Stimulated activated memory B cell treated with anti-CD40 and anti-IgM and Interleukin-4, amounts not matched to agents 10 μg/mL and 1 μg/mL and 100 μg/mL, for 72 hours (primary cell): Measurements from ENCODE around the gene MRPL17.
"Not testable (repeated sequence)": the region's sequence is repeated elsewhere in the genome, so short reads cannot be mapped to it uniquely, and the experiment has no call there.

Experiments used
- ATAC-seq: fragments of 150-1000 bp; cut with Tn5 transposase; 2 replicates; pipeline ENCODE4 v1.10.0; 2021
- H3K27ac Mint-ChIP-seq: one replicate; pipeline ENCODE4 v1.8.0; 2022; ENCODE audit warnings: mild to moderate bottlenecking, mixed read lengths
- H3K27me3 Mint-ChIP-seq: one replicate; pipeline ENCODE4 v1.8.0; 2022; ENCODE audit warnings: mixed read lengths
- H3K36me3 Mint-ChIP-seq: one replicate; pipeline ENCODE4 v1.8.0; 2022; ENCODE audit warnings: mixed read lengths
- H3K4me1 Mint-ChIP-seq: one replicate; pipeline ENCODE4 v1.8.0; 2022; ENCODE audit warnings: mixed read lengths
- H3K4me3 Mint-ChIP-seq: one replicate; pipeline ENCODE4 v1.8.0; 2022; ENCODE audit warnings: mild to moderate bottlenecking, moderate library complexity, mixed read lengths
- H3K9me3 Mint-ChIP-seq: one replicate; pipeline ENCODE4 v1.8.0; 2022; ENCODE audit warnings: mixed read lengths

Gene MRPL17

DNA sequence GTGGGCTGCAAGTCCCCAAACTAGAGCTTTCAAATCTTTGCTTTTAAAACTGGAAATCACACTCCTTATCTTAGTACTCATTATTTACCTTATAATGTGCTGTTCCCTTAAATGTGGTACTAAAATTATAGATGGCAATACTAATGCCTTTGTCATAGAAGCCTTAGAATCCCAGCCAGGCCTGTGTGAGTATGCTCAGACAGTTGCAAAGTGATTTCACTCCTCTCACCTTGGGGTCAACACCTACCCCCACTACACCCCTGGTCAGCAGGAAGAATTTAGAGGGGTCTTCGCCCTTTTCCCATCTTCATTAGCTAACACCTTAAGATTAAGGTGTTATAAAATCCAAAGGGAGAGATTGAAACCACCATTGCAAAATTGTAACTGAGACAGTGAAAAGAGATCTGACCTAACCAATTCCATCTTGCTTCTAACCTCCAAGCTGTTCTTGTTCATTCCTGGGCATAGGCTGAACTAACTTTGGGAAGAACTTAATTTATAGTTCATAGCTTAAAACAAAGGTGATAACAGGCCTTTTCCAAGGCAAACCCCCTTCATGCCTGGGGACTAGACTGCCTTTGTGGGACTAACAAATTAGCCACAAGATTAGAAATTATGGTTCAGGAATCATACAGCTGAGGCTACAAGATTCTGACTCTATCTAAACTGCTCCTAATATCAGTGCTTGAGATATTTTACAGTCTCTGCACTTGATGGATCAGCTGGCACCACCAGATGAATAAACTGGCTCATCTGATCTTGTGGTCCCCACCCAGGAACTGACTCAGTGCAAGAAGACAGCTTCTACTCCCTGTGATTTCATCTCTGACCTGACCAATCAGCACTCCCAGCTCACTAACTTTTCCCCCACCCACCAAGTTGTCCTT lies 10.4 kb upstream of the MRPL17 start:
- Mint-ChIP-seq H3K9me3 (no peaks in the 10 kb centered on the region), H3K27me3 (no peaks in the 10 kb centered on the region), H3K4me1 (no peaks in the 10 kb centered on the region), H3K27ac (no peak overlapping the region), H3K4me3 (no peak overlapping the region), H3K36me3 (no peaks in the 10 kb centered on the region)
- no peak for ATAC-seq

DNA sequence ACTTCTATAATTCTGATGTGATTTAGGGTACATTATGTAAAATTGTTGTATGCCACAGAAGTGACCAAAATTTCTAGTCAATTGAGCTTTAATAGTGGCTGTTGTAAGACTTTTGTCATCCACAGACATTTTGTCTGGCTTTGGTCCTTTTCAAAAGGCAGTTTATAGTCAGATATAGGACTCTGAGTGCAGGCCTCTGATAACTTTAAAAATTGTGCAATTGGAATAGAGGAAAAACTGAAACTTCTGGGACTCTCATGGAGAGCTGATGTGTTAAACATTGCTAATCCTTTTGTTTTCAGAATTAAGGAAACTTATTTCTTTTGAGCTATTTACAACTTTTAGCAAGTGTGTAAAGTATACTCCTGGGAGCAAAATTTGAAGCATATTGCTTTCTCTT lies 9.0 kb upstream of the MRPL17 start:
- no peak for ATAC-seq
- Mint-ChIP-seq H3K4me1 (no peaks in the 10 kb centered on the region), H3K36me3 (no peaks in the 10 kb centered on the region), H3K4me3 (no peak overlapping the region), H3K27me3 (no peaks in the 10 kb centered on the region), H3K27ac (no peak overlapping the region), H3K9me3 (no peaks in the 10 kb centered on the region)

DNA sequence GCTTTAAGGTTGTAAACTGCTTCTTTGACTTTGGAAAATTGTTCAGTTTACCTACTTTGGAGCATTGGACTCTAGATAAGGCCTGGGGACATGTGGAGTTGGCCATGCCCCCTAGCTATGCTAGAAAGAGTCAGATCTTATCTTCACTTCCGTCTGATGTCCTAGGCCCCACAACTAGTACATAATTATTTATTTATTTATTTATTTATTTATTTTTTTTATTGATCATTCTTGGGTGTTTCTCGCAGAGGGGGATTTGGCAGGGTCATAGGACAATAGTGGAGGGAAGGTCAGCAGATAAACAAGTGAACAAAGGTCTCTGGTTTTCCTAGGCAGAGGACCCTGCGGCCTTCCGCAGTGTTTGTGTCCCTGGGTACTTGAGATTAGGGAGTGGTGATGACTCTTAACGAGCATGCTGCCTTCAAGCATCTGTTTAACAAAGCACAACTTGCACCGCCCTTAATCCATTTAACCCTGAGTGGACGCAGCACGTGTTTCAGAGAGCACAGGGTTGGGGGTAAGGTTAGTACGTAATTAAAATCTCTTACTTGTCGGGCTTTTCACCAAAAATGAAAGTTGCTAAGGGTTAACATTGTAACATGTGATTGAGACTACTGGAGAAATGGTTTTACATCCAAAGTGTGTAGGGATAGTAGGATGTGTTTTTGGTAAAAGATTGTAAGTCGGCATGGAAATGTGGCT lies 7.4 kb upstream of the MRPL17 start:
- H3K36me3 Mint-ChIP-seq, H3K27me3 Mint-ChIP-seq, H3K9me3 Mint-ChIP-seq, H3K27ac Mint-ChIP-seq, H3K4me1 Mint-ChIP-seq, H3K4me3 Mint-ChIP-seq, ATAC-seq: not testable (repeated sequence)

DNA sequence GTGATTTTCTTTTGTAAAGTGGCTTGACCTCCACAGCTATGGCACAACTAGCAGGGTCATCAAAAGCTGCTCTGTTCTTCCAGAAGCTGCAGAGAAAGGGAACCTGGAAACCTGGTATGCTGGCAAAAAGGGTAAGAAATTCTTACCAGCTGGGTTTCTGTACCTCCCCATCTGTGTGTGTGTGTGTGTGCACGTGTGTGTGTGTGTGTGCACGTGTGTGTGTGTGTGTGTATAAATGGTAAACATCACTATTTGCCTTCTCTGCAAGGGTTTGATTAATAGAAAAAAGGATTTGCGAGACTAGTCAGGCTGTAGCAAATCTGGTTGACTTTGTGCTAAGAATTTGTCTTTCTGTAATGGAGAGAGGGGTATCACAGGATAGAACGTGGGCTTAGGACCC lies 4.7 kb upstream of the MRPL17 start:
- Mint-ChIP-seq H3K4me3 (no peak overlapping the region), H3K9me3 (no peaks in the 10 kb centered on the region), H3K36me3 (no peaks in the 10 kb centered on the region), H3K27ac (no peak overlapping the region), H3K27me3 (no peaks in the 10 kb centered on the region), H3K4me1 (peaks cover 14% of the 10 kb centered on the region)
- no peak for ATAC-seq

DNA sequence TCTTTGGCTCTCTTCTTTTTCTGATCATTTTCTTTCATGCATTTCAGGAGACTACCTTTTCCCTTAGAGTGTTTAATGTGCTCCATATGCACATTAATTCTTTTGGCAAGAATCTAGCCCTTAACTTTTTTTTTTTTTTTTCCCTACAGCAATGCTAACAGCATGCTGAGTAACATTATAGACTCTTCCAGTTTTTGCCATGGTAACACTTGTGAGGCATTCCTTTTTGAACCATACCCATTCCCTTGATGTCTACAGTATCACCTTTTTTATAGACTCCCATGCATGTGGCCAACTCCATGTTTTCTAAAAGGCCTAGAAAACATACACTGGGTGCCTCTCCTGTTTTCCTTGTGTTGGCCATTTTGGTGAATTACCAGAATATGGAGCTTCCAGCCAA lies 2.9 kb upstream of the MRPL17 start:
- H3K9me3 Mint-ChIP-seq: no peaks in the 10 kb centered on the region
- no peak overlapping the region for H3K4me3 Mint-ChIP-seq
- H3K27ac Mint-ChIP-seq: no peak overlapping the region
- ATAC-seq: no peak
- peaks cover 6% of the 10 kb centered on the region for H3K36me3 Mint-ChIP-seq
- H3K4me1 Mint-ChIP-seq: peaks cover 33% of the 10 kb centered on the region
- H3K27me3 Mint-ChIP-seq: no peaks in the 10 kb centered on the region

DNA sequence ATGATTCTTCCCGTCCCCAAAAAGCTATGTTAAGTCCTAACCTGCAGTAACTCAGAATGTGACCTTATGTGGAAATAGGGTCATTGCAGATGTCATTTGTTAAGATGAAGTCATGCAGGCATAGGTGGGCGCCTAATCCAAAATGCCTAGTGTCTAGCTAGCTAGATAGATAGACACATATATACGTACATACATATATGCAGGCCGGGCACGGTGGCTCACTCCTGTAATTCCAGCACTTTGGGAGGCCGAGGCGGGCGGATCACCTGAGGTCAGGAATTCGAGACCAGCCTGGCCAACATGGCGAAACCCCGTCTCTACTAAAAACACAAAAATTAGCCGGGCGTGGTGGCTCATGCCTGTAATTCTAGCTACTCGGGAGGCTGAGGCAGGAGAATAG lies 928 bp upstream of the MRPL17 start:
- not testable (repeated sequence) for H3K27me3 Mint-ChIP-seq, H3K9me3 Mint-ChIP-seq, ATAC-seq, H3K36me3 Mint-ChIP-seq
- peak overlapping the region; percentile 99 for H3K4me3 Mint-ChIP-seq
- peaks cover 42% of the 10 kb centered on the region for H3K4me1 Mint-ChIP-seq
- peak overlapping the region; percentile 97 for H3K27ac Mint-ChIP-seq

DNA sequence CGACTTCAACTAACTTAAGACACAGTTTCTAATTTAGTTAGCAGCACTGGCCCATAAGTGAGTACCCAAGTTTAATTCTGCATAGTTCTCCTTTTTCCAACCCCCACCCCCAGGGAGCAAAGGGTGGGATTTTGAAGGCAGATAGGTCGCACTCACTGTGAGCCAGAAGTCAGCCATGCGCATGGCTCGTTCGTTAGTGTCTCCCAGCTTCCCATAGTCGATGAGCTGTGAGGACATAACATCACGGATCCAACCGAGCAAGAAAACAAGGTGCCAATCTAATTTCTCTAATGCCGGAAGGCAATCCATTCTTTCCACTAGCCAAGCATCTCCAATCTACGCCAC lies 577 bp downstream of the MRPL17 start:
- H3K36me3 Mint-ChIP-seq: peaks cover 11% of the 10 kb centered on the region
- ATAC-seq: peak; percentile 1
- peaks cover 43% of the 10 kb centered on the region for H3K4me1 Mint-ChIP-seq
- peak overlapping the region; percentile 97 for H3K27ac Mint-ChIP-seq
- no peaks in the 10 kb centered on the region for H3K9me3 Mint-ChIP-seq
- H3K4me3 Mint-ChIP-seq: peak overlapping the region; percentile 99
- H3K27me3 Mint-ChIP-seq: no peaks in the 10 kb centered on the region

DNA sequence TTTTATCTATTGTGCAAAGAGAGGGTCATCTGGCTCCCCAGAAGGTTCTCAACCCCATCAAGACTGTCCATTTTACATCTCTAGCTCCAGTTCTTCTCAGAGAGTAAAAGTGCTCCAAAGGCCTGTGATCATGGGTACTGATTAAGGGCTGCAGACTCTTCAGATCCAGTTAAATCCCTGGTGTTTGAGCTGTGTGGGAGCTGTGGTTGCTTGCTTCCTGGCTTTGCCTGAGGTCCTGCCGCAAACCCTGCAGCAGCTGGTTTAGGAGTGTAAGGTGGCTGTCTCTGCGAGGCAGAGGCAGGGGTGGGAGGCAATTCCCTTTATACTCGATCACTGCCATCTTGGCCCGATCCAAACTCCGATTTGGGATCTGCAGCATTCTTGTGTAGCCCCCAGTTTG lies 1.2 kb downstream of the MRPL17 start:
- peaks cover 11% of the 10 kb centered on the region for H3K36me3 Mint-ChIP-seq
- H3K27ac Mint-ChIP-seq: no peak overlapping the region
- H3K27me3 Mint-ChIP-seq: no peaks in the 10 kb centered on the region
- H3K4me1 Mint-ChIP-seq: peaks cover 43% of the 10 kb centered on the region
- H3K9me3 Mint-ChIP-seq: no peaks in the 10 kb centered on the region
- peak overlapping the region; percentile 99 for H3K4me3 Mint-ChIP-seq
- no peak for ATAC-seq

DNA sequence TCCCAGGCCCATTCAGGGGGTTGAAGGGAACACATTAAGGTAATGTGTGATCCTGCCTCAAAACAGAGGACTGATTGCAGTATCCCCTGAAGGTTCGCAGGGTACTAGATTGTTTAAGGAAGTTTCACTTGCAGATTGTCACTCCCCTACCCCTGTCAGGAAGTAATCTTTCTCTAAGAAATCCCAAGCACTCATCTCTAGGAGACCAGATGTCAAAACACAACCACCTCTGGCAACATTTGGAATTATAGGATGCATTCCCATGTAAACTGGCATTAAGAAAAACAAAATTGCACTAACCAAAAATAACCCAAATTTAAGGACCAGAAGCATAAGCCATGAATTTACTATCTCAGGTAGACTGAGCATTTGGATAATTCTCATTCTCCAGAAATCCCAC lies 1.6 kb downstream of the MRPL17 start:
- Mint-ChIP-seq H3K27ac (peak overlapping the region; percentile 36), H3K4me1 (peaks cover 43% of the 10 kb centered on the region)

DNA sequence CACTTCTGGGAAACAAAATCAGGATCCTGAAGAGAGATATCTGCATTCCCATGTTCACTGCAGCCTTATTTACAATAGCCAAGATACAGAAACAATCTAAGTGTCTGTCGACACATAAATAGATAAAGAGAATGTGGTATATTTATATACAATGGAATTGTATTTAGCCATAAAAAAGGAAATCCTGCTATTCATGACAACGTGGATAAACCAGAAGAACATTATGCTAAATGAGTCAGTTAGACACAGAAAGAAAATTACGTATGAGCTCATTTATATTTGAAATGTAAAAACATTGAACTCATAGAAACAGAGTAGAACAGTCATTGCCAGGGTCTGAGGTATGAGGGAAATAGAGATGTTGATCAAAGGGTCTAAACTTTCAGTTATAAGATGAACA lies 6.1 kb downstream of the MRPL17 start:
- no peak for ATAC-seq
- no peak overlapping the region for H3K27ac Mint-ChIP-seq

More for the DNA sequence above, 1.6 kb downstream of the MRPL17 start:
- ATAC-seq: no peak
- H3K9me3 Mint-ChIP-seq: no peaks in the 10 kb centered on the region
- H3K4me3 Mint-ChIP-seq: peak overlapping the region; percentile 40
- H3K36me3 Mint-ChIP-seq: peaks cover 11% of the 10 kb centered on the region
- H3K27me3 Mint-ChIP-seq: no peaks in the 10 kb centered on the region

DNA sequence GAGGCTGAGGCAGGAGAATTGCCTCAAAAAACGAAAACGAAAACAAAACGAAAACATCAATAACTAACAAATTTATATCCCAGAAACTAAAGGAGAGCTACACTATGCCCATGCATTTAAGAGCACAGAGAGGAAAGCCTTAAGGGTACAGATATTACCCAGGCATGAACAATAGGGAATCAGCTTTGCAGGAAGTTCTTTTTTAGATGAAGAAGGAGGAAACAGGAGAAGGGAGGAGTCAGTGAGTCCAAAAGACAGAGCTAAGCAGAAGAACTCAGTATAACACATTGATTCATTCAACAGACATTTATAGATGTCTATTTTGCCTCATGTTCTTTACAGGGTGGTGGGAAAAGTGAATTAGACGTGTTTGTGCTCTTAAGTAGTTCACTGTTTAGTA lies 8.3 kb downstream of the MRPL17 start:
- Mint-ChIP-seq H3K9me3 (no peaks in the 10 kb centered on the region), H3K27ac (no peak overlapping the region), H3K4me1 (peaks cover 5% of the 10 kb centered on the region), H3K4me3 (no peak overlapping the region), H3K27me3 (no peaks in the 10 kb centered on the region), H3K36me3 (peaks cover 4% of the 10 kb centered on the region)
- ATAC-seq: no peak

More for the DNA sequence above, 6.1 kb downstream of the MRPL17 start:
- Mint-ChIP-seq H3K9me3 (no peaks in the 10 kb centered on the region), H3K27me3 (no peaks in the 10 kb centered on the region), H3K4me1 (peaks cover 21% of the 10 kb centered on the region), H3K36me3 (peaks cover 11% of the 10 kb centered on the region), H3K4me3 (no peak overlapping the region)

DNA sequence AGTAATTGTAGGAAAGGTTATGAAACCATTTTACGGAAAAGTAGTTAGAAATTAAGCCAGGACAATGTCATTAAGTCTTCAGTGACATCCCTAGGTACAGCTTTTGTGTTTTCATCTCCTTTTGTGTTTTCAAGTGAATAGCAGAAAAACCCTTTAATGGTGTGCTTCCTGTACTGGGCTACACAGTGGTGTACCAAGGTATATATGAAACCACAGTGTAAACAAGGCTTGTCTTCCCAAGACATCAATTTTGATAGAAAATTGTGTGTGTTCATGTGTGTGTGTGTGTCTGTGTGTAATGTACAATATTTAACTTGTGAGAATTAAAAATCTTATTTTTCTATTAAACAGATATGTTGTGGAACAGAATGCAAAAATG lies 8.9 kb downstream of the MRPL17 start:
- Mint-ChIP-seq H3K27me3 (no peaks in the 10 kb centered on the region), H3K4me3 (no peak overlapping the region), H3K27ac (no peak overlapping the region), H3K9me3 (no peaks in the 10 kb centered on the region), H3K4me1 (peaks cover 3% of the 10 kb centered on the region), H3K36me3 (peaks cover 4% of the 10 kb centered on the region)
- no peak for ATAC-seq

DNA sequence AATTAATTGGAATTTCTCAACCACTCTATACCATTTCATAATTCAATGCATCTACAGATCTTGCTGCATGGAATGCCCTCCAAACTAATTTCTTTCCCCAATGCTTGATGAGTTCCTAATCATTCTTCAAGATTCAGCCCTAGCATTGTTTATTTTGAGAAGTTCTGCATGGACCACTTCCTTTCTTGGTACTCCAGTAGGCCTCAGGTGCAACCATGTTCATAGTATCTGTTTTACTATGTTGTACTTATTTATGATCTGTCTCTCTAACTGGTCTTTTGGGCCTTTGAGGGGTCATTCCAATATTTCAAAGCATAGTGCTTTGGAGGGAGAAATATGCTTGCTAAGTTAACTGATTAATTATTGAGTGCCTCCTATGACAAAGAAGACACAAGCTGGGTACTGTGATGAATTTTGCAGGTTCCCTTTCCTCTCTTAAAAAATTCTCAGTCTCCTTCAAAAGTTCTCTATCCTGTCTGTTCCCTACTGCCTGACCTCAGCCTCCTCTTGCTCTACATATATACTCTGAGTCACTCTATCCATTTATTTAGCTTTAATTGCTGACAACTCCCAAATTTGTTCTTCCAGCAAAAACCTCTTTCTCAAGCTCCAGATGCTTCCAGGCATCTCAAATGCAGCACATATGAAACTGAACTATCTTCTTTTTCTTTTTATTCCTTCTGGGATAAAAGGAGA lies 9.5 kb downstream of the MRPL17 start:
- Mint-ChIP-seq H3K36me3 (no peaks in the 10 kb centered on the region), H3K9me3 (no peaks in the 10 kb centered on the region), H3K4me1 (no peaks in the 10 kb centered on the region), H3K27me3 (no peaks in the 10 kb centered on the region), H3K4me3 (no peak overlapping the region), H3K27ac (no peak overlapping the region)
- no peak for ATAC-seq

DNA sequence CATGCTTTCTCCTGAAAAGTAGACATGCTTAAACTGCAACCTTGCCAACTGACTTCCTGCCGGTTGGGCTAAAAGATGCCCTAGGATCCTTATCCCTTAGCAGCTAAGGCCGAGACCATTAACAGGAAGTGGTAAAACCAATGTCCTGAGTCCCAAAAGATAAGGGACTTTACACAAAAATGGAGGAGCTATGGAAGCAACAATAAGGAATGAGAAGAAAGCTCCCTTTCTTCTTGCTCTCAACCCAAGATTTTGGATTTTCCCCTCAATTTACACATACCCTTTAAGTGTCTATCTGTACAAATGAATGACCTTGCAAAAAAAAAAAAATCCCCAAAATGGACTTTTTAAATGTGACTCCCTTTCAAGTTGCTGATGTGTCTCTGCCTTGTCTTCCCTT lies 11.1 kb downstream of the MRPL17 start:
- peaks cover 9% of the 10 kb centered on the region for H3K4me1 Mint-ChIP-seq
- no peaks in the 10 kb centered on the region for H3K27me3 Mint-ChIP-seq
- ATAC-seq: no peak
- H3K4me3 Mint-ChIP-seq: no peak overlapping the region
- no peaks in the 10 kb centered on the region for H3K9me3 Mint-ChIP-seq
- H3K27ac Mint-ChIP-seq: no peak overlapping the region
- H3K36me3 Mint-ChIP-seq: no peaks in the 10 kb centered on the region

DNA sequence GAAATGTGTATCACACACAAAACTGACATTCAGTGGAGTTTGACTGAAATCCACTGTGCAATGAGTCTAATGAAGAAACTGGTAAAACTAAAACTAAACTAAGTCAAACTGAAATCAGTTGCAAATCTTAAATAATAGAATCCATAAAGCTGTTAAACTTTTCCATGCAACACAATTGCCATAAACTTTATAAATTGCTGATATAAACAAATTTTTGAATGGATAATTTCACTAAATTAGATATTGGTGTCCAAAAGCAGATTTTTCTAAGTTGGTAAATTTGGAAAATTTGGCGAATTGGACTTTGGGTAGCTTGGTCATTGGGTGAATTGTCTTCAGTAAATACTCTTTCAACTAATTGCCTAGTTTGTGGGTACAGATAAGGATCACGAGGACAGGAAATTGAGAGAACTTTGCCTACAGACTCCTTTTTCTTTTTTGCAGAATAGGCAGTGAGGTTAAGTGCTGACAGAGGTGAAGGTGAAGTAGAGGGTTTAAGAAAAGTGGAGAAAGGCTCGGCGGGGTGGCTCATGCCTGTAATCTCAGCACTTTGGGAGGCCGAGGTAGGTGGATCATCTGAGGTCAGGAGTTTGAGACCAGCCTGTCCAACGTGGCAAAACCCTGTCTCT lies 12.8 kb downstream of the MRPL17 start:
- Mint-ChIP-seq H3K4me3 (no peak overlapping the region), H3K27me3 (no peaks in the 10 kb centered on the region), H3K36me3 (no peaks in the 10 kb centered on the region), H3K9me3 (no peaks in the 10 kb centered on the region), H3K4me1 (peaks cover 15% of the 10 kb centered on the region), H3K27ac (no peak overlapping the region)
- ATAC-seq: no peak
